ENCODE data around the gene TBC1D16. TPM values are rescaled to one million over a fixed set of nuclear protein-coding genes. Genes with fewer than 3 reads are reported as not detected.

The TBC1D16 gene
- total RNA-seq, 1 experiment from 2014 or later: 26.6 TPM

DNA sequence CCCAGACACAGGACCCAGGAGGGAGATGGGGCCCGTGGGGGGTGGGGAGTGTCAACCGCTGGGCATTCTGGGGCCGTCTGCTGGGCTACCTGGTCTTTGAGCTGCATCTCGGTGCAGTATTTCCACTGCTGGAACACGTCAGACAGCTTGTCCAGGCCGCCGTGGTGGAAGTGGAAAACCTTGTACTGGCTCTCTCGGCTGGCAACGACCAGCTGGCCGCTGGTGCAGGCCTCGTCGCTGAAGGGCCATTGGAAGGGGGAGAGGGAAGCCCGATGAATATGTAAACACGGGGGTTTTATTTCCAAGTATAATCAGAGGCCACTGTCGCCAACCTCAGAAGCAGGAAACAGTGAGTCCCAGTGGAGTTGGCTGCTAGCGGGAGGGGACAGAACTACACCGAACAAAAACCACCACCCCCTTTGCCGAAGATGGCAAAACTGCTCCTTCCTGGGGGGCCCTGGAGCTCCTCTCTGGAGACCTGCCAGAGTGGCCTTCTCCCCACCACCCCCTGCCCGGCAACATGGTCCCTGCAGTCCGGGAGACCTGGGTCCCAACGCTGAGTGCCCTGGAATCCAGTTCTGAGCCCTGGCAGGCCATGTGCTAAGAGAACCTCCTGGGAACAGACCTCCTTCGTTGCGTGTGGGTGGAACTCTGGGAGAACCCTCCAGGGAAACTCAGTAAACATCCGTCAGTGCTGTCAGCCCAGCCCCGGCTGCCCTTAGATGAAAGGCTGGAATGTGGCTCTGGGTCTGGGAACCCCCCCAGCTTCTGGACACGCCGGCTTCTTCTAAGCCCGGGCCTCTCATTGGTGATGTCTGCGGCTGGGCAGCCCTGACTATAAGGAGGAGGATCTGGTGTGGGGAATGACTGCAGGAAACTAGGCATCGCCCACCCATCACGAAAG is 84.1 kb downstream of the TBC1D16 start:
- peak; percentile 94 for DNase-seq (ENCODE audit: low spot score)

DNA sequence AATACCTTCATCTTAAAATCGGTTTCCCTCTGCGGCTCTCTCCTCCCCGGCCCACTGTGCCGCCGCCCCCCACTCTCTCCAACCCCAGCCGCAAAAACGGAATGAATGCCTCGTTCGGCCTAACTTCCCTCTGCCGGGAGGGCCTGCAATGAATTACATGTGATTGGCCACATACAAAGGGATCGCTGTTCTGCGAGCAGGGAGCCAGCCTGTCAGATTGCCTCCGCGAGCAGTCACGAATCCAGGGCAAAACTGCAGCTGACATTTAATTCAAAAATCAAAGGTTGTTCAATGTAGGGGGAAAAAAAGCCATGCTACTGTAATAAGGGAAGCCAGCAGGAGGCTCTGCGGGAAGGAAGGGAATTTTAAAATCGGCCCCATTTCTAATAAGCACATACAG is 84.9 kb downstream of the TBC1D16 start:
- no peak for DNase-seq (ENCODE audit: low spot score)

DNA sequence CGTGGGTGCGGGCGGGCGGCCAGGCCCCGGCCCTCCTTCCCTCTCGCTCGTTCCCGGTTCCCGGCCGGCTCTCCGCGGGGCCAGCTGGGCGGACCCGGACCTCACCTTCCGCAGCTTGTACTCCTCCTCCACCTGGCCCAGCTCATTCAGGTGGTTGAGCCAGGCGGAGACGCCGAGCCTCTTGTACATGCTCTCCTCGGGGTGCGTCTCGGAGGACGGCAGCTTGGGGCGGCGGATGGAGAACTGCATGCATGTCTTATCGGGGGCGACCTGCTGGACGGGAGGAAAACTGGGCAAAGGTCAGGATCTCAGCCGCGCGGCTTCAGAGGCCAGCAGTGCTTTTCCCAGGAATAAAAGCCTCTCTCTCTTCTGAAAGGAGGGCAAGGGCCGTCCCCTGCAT is 85.4 kb downstream of the TBC1D16 start:
- no peak for DNase-seq (ENCODE audit: low spot score)

DNA sequence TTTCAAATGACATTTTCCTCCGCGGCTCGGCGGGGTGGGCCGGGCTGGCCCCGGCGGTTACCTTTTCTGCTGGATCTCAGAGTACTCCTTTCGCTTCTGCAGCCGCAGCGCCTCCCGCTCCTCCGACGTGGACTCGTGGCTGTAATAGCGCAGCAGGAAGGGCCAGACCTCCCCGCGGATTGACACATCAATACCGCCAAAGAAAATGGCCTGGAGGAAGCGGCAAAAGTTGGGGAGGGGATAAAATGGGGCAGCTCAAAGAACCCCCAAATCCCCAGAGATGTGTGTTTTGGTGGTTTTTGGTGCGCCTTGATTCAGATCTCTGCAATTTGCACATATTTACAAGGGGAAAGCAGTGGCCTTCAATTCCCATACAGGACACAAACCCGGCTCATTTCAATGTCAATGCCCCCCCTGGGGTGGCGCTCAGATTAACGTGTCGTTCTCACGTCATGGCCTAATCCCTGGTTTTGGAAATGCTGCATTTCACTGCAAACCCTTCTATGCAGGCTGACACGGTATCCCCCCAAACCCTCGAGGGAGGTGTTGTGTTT is 85.9 kb downstream of the TBC1D16 start:
- no peak for DNase-seq (ENCODE audit: low spot score)

DNA sequence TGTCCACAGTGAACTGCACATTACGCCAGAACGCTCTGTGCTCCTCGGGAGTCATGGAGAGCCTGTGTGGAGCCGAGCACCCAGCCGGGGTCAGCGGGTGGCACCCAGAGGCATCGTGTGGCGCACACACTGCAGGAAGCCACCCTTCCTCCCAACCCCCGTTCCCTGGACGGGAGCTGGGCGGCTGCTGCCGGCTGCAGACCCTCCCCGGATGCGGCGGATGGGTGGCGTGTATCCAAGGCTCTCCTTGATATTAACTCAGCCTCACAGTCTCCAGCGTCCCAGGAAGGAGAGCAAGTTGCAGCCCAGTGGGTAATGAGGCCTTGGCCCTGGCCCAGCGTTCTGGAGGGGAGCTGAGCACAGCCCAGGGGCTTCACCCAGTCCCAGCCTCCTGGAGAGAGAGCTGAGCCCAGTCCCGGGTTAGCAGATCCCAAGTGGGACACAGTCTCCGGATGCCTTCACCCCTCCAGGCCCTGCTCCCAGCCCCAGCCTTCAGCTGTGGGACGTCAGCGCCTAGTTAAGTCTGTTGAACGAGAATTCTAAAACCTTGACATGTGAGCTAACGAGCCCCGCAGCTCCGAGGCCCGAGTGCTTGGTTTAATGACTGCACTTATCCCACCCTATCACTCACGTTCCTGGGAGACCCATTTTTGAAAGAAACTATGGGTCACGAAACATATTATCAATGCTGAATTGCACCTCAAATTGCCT is 86.6 kb downstream of the TBC1D16 start:
- no peak for DNase-seq (ENCODE audit: low spot score)

DNA sequence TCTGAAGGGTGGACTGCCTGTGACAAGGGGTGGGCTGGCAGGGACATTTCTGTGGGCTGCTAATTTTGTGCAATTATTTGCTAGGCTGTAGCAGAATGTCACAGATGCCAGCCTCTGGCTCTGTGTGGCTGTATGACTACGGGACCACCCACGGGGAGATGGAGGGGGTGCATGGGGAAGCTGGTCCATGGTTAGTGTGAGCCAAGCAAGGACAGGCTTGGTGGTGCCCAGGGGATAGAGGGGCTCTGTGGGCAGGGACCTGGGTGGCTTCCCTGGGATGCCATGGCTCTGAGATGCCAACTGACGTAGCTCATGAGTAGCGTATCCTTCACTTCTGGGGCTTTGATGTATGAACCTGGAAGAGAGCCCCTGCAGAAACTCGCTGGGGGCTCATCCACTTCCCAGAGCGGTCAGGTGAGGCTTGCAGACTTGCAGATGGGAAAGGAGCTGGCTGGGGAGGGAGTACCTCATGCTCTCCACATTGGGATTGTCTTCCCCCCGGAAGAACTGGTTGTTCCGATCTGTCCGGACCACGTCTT is 87.2 kb downstream of the TBC1D16 start:
- DNase-seq (ENCODE audit: low spot score): no peak

DNA sequence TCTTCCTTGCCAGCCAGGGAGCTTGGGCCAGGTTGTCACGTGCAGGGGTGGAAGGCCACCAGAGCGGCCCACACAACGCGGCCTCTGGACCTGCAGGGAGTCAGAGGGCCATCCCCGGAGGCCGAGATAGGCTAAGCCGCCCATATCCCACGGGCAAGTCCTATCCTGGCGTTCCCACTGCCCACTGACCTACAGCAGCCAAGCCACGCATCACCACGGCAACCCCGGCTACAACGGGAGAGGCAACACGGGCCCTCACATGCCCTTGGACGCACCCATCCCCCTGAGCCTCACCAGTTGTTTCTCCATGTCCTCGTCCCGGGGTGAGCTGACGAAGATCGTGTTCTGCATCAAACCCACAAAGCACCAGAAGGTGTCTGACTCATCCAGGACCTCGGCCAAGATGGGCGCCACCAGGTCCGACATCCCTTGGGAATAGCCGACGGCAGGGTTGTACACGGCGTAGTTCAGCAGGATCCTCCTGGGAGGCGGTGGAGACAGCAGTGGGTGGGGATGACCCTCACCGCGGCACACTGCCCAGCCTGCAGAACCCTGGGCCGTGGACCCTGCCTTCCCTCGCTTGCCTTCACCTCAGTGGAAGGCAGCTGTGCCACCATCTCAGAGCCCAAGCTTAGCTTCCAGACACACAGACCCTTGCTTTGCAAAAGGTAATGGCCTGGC is 88.2 kb downstream of the TBC1D16 start:
- peak; percentile 98 for DNase-seq (ENCODE audit: low spot score)

- no peak for DNase-seq (ENCODE audit: low spot score)
Measured at GRCh38 chr17:79946352-79947231, 89.1 kb downstream of the TBC1D16 start.

GRCh38 chr17:79945591-79946255 is 89.9 kb downstream of the TBC1D16 start:
- no peak for DNase-seq (ENCODE audit: low spot score)

- no peak for DNase-seq (ENCODE audit: low spot score)
Measured at GRCh38 chr17:79944821-79945391, 90.8 kb downstream of the TBC1D16 start.

GRCh38 chr17:79944251-79944812 is 91.3 kb downstream of the TBC1D16 start:
- no peak for DNase-seq (ENCODE audit: low spot score)

DNA sequence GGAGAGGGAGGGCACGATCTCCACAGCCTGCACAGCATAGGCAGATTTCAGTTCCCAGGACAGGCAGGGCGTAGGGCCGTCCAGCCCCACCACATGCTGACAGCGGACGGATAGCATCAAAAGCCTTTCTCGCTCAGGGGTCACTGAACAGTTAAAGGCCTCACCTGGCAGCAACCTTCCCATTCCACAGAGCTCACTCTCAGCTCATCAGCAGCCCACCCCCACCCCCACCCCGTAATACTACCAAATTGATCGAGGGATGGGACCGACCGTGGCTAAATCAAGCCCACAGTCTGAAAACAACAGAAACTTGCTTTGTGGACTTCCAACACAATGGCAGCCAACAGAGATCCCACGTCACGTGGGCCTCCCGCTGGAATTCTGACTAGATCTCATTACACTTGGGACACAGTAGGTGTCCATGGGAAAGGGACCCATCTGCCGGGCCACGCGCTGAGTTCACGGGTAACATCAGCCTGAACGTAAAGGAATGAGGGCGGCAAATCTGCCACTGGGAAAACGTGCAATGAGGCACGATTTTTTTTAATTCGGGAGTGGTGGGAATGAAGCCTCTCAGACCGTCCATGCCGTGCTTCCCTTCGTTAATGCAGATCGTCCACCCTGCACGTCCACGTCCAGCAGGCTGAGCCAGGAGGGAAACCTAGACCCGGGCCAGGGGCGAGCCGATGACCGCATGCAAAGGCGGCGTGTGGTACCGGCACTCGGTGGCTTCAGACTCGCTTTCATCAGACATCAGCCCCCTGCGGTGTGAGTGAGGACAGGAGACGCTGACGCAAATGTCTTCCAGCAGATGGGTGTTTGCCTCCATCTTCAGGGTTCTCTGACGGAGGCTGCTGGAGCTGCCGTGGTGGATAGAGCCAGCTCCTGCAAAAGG is 92.1 kb downstream of the TBC1D16 start:
- DNase-seq (ENCODE audit: low spot score): no peak

DNA sequence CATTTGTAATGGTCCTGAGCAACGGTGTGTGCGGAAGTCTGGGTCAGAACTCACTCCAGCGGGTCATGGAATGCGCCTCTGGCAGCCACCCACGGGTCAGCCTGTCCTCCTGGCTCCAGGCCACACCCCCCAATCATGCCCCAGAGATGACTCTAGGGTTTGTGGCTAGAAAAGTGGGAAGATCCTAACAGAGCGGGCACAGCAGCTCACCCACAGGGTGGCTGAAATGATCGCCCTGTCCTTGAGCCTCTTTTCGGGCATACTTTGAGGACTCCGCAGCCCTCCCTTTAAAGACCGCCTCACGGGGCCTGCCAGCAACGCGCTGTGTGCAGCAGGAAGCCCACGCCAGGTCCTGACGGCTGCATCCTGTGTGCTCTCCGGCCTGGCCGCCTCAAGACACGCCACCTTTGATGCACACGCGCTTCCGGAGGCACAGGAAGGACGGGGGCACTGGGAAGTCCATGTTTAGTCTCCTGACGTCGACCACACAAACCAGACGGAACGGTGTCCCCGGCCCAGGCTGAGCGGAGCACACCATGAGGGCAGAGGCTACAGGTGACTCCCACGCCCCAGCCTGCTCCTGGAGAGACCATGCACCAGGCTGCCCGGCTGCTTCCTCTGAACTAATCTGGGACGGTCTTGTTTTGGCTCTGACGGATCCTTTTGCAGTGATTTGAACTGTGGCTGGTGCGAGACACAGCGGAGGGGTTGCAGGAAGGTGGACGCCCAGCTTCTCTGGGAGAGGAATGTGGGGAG is 92.9 kb downstream of the TBC1D16 start:
- DNase-seq (ENCODE audit: low spot score): no peak

GRCh38 chr17:79942011-79942405 is 93.7 kb downstream of the TBC1D16 start:
- DNase-seq (ENCODE audit: low spot score): no peak

DNA sequence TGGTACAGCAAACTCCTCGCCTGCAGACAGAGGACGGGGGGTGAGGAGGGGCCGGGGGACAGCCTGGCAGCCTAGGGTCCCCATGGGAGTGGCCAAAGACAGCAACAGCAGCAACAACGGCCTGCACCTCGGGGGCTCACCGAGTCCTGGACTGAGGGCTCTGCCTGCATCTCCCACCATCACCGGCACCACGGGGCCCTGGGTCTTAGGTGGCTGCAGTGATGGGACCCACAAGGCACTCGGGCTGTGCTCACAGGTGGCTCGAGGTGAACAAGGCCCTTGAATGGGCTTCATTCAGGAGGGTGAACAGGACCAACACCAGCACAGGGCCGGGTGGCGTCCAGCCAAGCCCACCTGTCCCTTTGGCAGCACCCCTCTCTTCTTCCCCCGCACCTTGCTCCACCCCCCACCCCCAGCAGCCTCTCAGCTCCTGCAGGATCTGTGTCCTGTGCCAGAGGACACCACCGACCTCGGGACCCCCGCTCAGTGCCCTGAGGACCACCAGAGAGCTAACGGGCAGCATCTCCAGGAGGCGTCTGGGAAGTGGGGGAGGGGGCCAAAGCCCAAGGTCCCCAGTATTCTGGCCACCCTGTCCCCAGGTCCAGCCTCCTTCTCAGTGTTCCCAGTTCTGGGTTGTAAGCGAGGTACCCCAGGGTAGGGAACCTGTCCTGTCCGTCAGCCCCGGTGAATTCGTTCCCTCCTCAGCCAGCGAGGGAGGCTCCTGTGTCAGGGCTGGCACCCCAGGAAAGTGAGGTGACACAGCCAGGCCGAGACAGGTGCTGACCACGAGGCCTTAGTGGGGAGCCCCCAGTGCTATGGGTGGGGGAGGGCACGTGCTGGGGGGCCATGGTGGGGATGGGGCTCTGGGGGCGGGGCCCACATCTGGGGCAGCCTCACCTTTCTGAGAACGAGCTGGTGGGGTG is 94.3 kb downstream of the TBC1D16 start:
- DNase-seq (ENCODE audit: low spot score): no peak

DNA sequence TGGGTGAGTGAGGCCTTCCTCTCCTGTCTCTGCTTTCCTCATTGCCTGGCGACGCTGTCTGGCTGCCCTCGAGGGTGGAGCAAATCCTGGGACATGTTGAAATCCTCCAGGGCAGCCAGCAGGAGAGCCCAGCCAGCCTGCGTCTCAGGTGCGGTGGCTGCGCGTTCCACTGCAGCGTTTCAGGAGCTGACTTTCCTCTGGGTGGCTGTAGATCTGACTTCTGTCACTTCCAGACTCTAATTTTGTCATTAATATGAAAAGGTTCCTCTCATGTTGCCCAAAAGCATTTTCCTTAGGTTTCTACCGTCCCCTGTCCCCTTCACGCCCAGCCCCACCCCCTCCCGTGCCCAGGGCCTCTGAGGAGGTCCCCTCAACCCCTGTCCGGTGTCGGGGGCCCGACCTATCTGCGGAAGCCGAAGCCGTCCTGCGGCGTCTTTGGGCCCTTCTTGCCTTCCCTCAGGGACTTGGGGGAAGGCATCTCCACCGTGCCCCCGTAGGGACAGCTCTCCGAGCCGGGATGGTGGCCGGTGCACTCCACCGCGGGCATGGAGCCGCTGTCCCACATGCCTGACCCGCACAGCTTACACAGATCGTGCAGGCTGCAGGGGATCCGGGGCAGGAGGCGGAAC is 95.1 kb downstream of the TBC1D16 start:
- DNase-seq (ENCODE audit: low spot score): no peak
